Measurements from ENCODE around the gene RAP2C.

GRCh38 chrX:132266583-132267355 lies 47.5 kb upstream of the RAP2C start:
- TF ChIP-seq CTCF (IDR thresholded peaks at IDR 0.05 in 4 of 5, conservative IDR thresholded peaks at IDR 0.05 in 1 of 5) (no peak), POLR2A (IDR thresholded peaks at IDR 0.05) (no peak)
